Motor neuron (in vitro differentiated cells): ENCODE results near the gene FGF3. TPM values are rescaled to one million over a fixed set of nuclear protein-coding genes. Genes with fewer than 3 reads are reported as not detected.
A peak's percentile ranks its signal among the peaks of the same experiment; 100 is the strongest.

ENCODE experiments used
- ATAC-seq, 8 experiments: fragments of 200-7000 bp; cut with Tn5 transposase; replicated peaks in 6 of 8; 2 replicates each; pipeline ENCODE4 v1.8.0; 2021; ENCODE audit warnings: mild to moderate bottlenecking in 8 of 8, moderate library complexity in 8 of 8
- H3K27ac ChIP-seq, 2 donors: fragments of 250-450 bp; sonication (Bioruptor Pico); 2 replicates each; pipeline ENCODE4 v1.9.0; 2021; ENCODE audit warnings: antibody characterized with exemption in 2 of 2, mild to moderate bottlenecking in 2 of 2, moderate library complexity in 1 of 2
- H3K4me1 ChIP-seq, 2 donors: fragments of 250-450 bp; sonication (Bioruptor Pico); replicated peaks in 1 of 2; 2 replicates each; pipeline ENCODE4 v1.6.1; 2021; ENCODE audit warnings: antibody characterized with exemption in 2 of 2, mild to moderate bottlenecking in 2 of 2, moderate library complexity in 1 of 2
- H3K4me3 ChIP-seq, 5 donors: fragments of 250-450 bp; sonication (Bioruptor Pico); 2 replicates each; pipeline ENCODE4 v1.9.0; 2021; ENCODE audit warnings: antibody characterized with exemption in 5 of 5, mild to moderate bottlenecking in 5 of 5, moderate library complexity in 4 of 5
- WGBS, 10 experiments: fragments of 450-650 bp; shearing (Covaris generic); methylation state at CpG; one replicate each; pipeline ENCODE4 v1.0.0; 2022; 5-methylcytosine and 5-hydroxymethylcytosine counted together
- in situ Hi-C, 9 experiments: fragments of 400-800 bp; cut with MboI; loops; one replicate each; pipeline ENCODE4 v1.15.0; 2021; ENCODE audit warnings: low sequenced_read_pairs in 9 of 9, low pct_unique_long_range_greater_than_20kb in 2 of 9; ENCODE audit not compliant: unreplicated experiment in 9 of 9
- total RNA-seq, 8 experiments: library from RNA; unstranded; fragments of 300-600 nt; gene quantifications; 2 replicates each; pipeline versions ENCODE4 v1.2.3 to v1.2.4, GENCODE V29; 2022

Gene FGF3
- total RNA-seq, result under 1 TPM in 3 of 8 experiments, not detected in 5; 0.11 to 0.57 (median 0.25) TPM

DNA sequence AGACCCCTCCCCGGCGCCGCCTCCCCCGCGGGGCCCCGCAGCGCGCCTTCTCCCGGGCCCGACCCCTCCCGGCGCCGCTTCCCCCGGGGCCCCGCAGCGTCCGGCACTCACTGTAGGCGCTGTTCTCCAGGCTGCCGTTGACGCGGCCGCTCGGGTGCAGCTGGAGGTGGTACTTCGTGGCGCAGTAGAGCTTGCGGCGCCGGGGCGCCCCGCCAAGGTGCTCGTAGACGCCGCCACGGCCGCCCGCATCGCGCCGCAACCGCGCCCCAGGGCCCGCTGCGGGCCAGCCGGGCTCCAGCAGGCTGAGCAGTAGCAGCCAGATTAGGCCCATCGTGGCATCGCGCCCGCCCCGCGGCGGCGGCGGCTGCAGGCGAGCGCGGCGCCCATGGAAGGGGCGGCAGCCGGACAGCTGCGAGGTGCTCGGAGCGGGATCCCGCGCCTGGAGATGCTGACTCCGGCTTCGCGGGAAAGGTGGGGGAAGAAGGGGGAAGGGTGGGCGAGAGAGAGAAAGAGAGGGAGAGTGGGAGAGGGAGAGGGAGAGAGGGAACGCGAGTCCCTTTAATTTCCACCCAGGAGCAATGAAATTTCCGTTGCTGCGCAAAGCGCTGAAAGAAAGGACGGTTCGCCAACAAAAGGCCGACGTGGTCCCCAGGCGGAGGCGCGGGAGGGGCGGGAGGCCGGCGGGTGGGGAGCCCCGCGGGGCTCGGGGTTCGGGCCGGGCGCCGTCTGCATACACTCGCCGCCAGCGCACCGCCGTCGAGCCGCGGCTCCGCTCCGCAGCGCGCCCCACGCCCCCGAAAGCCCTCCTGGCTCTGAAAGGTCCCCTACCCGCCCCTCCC, at the start of gene FGF3:
Gene FGF3, minus strand, starts transcription at position 814 of the 839 bp plus-strand sequence. Its CDS starts 483 bp downstream, at position 331.
- peaks cover 3 to 18% of the 10 kb centered on the region in 2 donors for H3K4me1 ChIP-seq
- in situ Hi-C loops, result no loop called here
- 5% methylated on average over 4 of the region's 105 CpGs; no CpG with 5 or more reads in 9 of the 10 experiments for WGBS, 10 experiments
- H3K27ac ChIP-seq, result no peak within 1 kb of the TSS
- no peak within 1 kb of the TSS for H3K4me3 ChIP-seq
- peak in 4 of 8 experiments; percentile 18 to 32 (median 24) for ATAC-seq

- in situ Hi-C loops, result loop anchor here in 1 of 9 experiments (25.0 kb wide), 1 partner anchor 157 kb away; the partner anchor contains the start of gene FGF19
- H3K4me1 ChIP-seq, result peaks cover 22 to 28% of the 10 kb centered on the region in 2 donors
- ATAC-seq, result peak in 1 of 8 experiments; percentile 3
- H3K4me3 ChIP-seq, result no peak overlapping the region
- H3K27ac ChIP-seq, result no peak overlapping the region
- WGBS, 10 experiments, result 90 to 100% methylated on average over 1 to 4 of the region's 8 CpGs; no CpG with 5 or more reads in 8 of the 10 experiments
Observed at GRCh38 chr11:69868871-69869270, 49.7 kb upstream of the FGF3 start.

GRCh38 chr11:69868006-69868810, 49.0 kb upstream of the FGF3 start:
- ATAC-seq, result peak in 4 of 8 experiments; percentile 17 to 45 (median 37)
- in situ Hi-C loops, result loop anchor here in 1 of 9 experiments (25.0 kb wide), 1 partner anchor 156 kb away; the partner anchor contains the start of gene FGF19
- Histone ChIP-seq H3K4me1 (peaks cover 22 to 34% of the 10 kb centered on the region in 2 donors), H3K27ac (no peak overlapping the region), H3K4me3 (no peak overlapping the region)
- WGBS, 10 experiments, result 30 to 83% (median 58%) methylated on average over 2 to 7 of the region's 41 CpGs; no CpG with 5 or more reads in 4 of the 10 experiments

- peak in 5 of 8 experiments; percentile 8 to 65 (median 57) for ATAC-seq
- Histone ChIP-seq H3K4me3 (no peak overlapping the region), H3K4me1 (peaks cover 29 to 43% of the 10 kb centered on the region in 2 donors), H3K27ac (no peak overlapping the region)
- in situ Hi-C loops, result loop anchor here in 1 of 9 experiments (25.0 kb wide), 1 partner anchor 155 kb away; the partner anchor contains the start of gene FGF19
- WGBS, 10 experiments, result 43 to 95% (median 71%) methylated on average over 4 to 12 of the region's 30 CpGs; no CpG with 5 or more reads in 2 of the 10 experiments
Observed at GRCh38 chr11:69867076-69868005, 48.1 kb upstream of the FGF3 start.

- no peak for ATAC-seq
- Histone ChIP-seq H3K27ac (no peak overlapping the region), H3K4me3 (no peak overlapping the region), H3K4me1 (peaks cover 35 to 50% of the 10 kb centered on the region in 2 donors)
- in situ Hi-C loops, result loop anchor here in 1 of 9 experiments (25.0 kb wide), 1 partner anchor 154 kb away; the partner anchor contains the start of gene FGF19
- 17 to 83% methylated on average over 1 to 2 of the region's 3 CpGs; no CpG with 5 or more reads in 8 of the 10 experiments for WGBS, 10 experiments
Observed at GRCh38 chr11:69866648-69867047, 47.4 kb upstream of the FGF3 start.

GRCh38 chr11:69865707-69866106, 46.5 kb upstream of the FGF3 start:
- H3K27ac ChIP-seq, result no peak overlapping the region
- peaks cover 35 to 53% of the 10 kb centered on the region in 2 donors for H3K4me1 ChIP-seq
- ATAC-seq, result no peak
- in situ Hi-C loops, result loop anchor here in 1 of 9 experiments (25.0 kb wide), 1 partner anchor 153 kb away; the partner anchor contains the start of gene FGF19
- no peak overlapping the region for H3K4me3 ChIP-seq
- 33 to 100% (median 75%) methylated on average over 1 to 2 of the region's 5 CpGs; no CpG with 5 or more reads in 4 of the 10 experiments for WGBS, 10 experiments

- no peak for ATAC-seq
- Histone ChIP-seq H3K4me1 (peaks cover 35 to 53% of the 10 kb centered on the region in 2 donors), H3K27ac (no peak overlapping the region), H3K4me3 (no peak overlapping the region)
- in situ Hi-C loops, result loop anchor here in 1 of 9 experiments (25.0 kb wide), 1 partner anchor 153 kb away; the partner anchor contains the start of gene FGF19
- 40 to 97% (median 80%) methylated on average over 1 to 7 of the region's 27 CpGs; no CpG with 5 or more reads in 5 of the 10 experiments for WGBS, 10 experiments
Observed at GRCh38 chr11:69864686-69865661, 45.8 kb upstream of the FGF3 start.

DNA sequence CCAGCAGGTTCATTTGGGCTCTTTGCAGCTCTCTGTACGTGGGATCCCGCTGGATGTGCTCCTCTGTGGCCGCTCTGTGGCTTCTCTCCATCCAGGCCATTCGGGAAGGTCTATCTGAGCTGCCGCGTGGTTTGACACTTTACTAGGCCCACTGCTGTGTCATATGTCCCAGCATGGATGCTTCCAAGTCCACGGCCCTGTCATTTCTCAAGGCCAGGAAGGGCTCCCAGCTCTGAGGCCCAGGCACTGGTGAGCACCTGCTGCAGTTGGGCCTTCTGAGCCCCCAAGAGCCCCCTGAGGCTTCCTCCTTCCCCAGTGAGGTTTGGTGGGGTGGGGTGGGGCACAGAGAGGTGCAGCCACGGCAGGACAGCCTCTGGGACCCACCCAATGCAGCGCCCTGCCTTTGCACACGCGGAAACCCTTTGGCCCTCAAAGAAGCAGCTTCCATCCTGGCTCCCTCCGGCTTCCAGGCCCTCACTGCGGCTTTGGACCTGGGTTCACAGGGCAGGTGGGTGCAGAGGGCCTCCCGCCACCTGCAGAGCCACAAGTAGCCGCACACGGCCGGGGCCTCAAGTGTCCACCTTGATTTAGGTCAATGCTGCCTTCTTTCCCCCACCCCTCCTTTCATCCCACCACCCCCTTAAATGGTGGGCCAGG, 44.5 kb upstream of the FGF3 start:
- in situ Hi-C loops, result loop anchor here in 1 of 9 experiments (25.0 kb wide), 1 partner anchor 151 kb away; the partner anchor contains the start of gene FGF19
- WGBS, 10 experiments, result 51 to 100% (median 100%) methylated on average over 1 to 5 of the region's 17 CpGs; no CpG with 5 or more reads in 7 of the 10 experiments
- ATAC-seq, result no peak
- no peak overlapping the region for H3K27ac ChIP-seq
- peaks cover 33 to 51% of the 10 kb centered on the region in 2 donors for H3K4me1 ChIP-seq
- no peak overlapping the region for H3K4me3 ChIP-seq

- Histone ChIP-seq H3K4me3 (no peak overlapping the region), H3K27ac (no peak overlapping the region), H3K4me1 (peaks cover 26 to 44% of the 10 kb centered on the region in 2 donors)
- no peak for ATAC-seq
- 25 to 40% methylated on average over 3 to 6 of the region's 12 CpGs; no CpG with 5 or more reads in 8 of the 10 experiments for WGBS, 10 experiments
- in situ Hi-C loops, result loop anchor here in 1 of 9 experiments (25.0 kb wide), 1 partner anchor 151 kb away; the partner anchor contains the start of gene FGF19
Observed at GRCh38 chr11:69862797-69863543, 43.8 kb upstream of the FGF3 start.

GRCh38 chr11:69862331-69862771, 43.1 kb upstream of the FGF3 start:
- Histone ChIP-seq H3K4me1 (peaks cover 23 to 38% of the 10 kb centered on the region in 2 donors), H3K4me3 (no peak overlapping the region)
- in situ Hi-C loops, result loop anchor here in 1 of 9 experiments (25.0 kb wide), 1 partner anchor 150 kb away; the partner anchor contains the start of gene FGF19

More at GRCh38 chr11:69862331-69862771, 43.1 kb upstream of the FGF3 start:
- 0 to 100% (median 7%) methylated on average over 1 to 8 of the region's 19 CpGs; no CpG with 5 or more reads in 3 of the 10 experiments for WGBS, 10 experiments
- H3K27ac ChIP-seq, result no peak overlapping the region
- ATAC-seq, result peak in 5 of 8 experiments; percentile 88 to 93 (median 90)
